ENCODE results near the gene ECHS1. TPM values are rescaled to one million over a fixed set of nuclear protein-coding genes. Genes with fewer than 3 reads are reported as not detected.

The ECHS1 gene
- total and polyA plus RNA-seq, 2 experiments from 2014 or later, result 92.1 to 127 TPM

DNA sequence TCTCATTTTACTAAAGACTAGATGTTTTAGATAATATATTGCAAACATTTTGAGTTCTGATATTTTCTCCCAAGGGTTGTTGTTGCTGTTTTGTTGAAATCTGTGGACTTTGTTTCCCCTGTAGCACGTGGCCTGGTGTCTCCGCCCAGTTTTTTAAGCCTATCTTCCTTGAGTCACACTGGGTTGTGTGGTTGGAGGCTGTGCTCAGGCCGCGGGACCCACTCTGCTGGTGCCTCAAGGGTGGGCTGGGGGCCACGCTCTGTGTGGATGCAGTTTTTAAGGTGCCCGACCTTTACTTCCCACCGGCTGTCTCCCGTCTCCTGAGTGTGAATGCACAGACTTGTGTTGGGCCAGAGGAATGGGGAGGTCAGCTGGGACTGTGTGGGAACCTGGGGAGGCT is 30.2 kb downstream of the ECHS1 start:
- Histone ChIP-seq H3F3A (replicated peaks; ENCODE audit: low read depth) (0 out of 2 replicates have a peak, but pooled peaks cover 3% of the 10 kb centered on the region), H2AFZ (no peak overlapping the region), H3K4me2 (no peak overlapping the region), H3K27me3 (ENCODE audit: insufficient read depth) (no peaks in the 10 kb centered on the region), H3K4me1 (ENCODE audit: insufficient read depth) (no peaks in the 10 kb centered on the region; the same call in 1 of the 2 replicates), H3K27ac (ENCODE audit: low read depth) (no peak overlapping the region), H3K79me2 (replicated peaks; ENCODE audit: insufficient read depth) (no peaks in the 10 kb centered on the region), H4K20me1 (replicated peaks; ENCODE audit: insufficient read depth) (no peaks in the 10 kb centered on the region), H3K36me3 (ENCODE audit: insufficient read depth) (no peaks in the 10 kb centered on the region), H3K9me2 (ENCODE audit: insufficient read depth) (no peaks in the 10 kb centered on the region), H3K4me3 (no peak overlapping the region)
- DNase-seq (ENCODE audit: low spot score) (no peak), ATAC-seq (peak; percentile 23)
- TF ChIP-seq STAT1 (IDR thresholded peaks at IDR 0.05; ENCODE audit: unreplicated experiment) (no peak), EZH2 (IDR thresholded peaks at IDR 0.05; ENCODE audit: low read depth, unreplicated experiment) (no peak), EZH2phosphoT487 (IDR thresholded peaks at IDR 0.05; ENCODE audit: unreplicated experiment) (no peak), ZNF331 (CRISPR knock-in tag; IDR thresholded peaks at IDR 0.05; ENCODE audit: low read depth) (no peak), NANOG (IDR thresholded peaks at IDR 0.05; ENCODE audit: borderline replicate concordance) (no peak), JUNB (IDR thresholded peaks at IDR 0.05; ENCODE audit: unreplicated experiment) (no peak), CREB1 (CRISPR knock-in tag; IDR thresholded peaks at IDR 0.05; ENCODE audit: low read depth) (no peak), ZNF114 (CRISPR knock-in tag; IDR thresholded peaks at IDR 0.05) (no peak)
- TF ChIP-seq, protein P1, sequence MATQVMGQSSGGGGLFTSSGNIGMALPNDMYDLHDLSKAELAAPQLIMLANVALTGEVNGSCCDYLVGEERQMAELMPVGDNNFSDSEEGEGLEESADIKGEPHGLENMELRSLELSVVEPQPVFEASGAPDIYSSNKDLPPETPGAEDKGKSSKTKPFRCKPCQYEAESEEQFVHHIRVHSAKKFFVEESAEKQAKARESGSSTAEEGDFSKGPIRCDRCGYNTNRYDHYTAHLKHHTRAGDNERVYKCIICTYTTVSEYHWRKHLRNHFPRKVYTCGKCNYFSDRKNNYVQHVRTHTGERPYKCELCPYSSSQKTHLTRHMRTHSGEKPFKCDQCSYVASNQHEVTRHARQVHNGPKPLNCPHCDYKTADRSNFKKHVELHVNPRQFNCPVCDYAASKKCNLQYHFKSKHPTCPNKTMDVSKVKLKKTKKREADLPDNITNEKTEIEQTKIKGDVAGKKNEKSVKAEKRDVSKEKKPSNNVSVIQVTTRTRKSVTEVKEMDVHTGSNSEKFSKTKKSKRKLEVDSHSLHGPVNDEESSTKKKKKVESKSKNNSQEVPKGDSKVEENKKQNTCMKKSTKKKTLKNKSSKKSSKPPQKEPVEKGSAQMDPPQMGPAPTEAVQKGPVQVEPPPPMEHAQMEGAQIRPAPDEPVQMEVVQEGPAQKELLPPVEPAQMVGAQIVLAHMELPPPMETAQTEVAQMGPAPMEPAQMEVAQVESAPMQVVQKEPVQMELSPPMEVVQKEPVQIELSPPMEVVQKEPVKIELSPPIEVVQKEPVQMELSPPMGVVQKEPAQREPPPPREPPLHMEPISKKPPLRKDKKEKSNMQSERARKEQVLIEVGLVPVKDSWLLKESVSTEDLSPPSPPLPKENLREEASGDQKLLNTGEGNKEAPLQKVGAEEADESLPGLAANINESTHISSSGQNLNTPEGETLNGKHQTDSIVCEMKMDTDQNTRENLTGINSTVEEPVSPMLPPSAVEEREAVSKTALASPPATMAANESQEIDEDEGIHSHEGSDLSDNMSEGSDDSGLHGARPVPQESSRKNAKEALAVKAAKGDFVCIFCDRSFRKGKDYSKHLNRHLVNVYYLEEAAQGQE (IDR thresholded peaks at IDR 0.05; ENCODE audit: unreplicated experiment), result no peak
- TF ChIP-seq, protein P2, sequence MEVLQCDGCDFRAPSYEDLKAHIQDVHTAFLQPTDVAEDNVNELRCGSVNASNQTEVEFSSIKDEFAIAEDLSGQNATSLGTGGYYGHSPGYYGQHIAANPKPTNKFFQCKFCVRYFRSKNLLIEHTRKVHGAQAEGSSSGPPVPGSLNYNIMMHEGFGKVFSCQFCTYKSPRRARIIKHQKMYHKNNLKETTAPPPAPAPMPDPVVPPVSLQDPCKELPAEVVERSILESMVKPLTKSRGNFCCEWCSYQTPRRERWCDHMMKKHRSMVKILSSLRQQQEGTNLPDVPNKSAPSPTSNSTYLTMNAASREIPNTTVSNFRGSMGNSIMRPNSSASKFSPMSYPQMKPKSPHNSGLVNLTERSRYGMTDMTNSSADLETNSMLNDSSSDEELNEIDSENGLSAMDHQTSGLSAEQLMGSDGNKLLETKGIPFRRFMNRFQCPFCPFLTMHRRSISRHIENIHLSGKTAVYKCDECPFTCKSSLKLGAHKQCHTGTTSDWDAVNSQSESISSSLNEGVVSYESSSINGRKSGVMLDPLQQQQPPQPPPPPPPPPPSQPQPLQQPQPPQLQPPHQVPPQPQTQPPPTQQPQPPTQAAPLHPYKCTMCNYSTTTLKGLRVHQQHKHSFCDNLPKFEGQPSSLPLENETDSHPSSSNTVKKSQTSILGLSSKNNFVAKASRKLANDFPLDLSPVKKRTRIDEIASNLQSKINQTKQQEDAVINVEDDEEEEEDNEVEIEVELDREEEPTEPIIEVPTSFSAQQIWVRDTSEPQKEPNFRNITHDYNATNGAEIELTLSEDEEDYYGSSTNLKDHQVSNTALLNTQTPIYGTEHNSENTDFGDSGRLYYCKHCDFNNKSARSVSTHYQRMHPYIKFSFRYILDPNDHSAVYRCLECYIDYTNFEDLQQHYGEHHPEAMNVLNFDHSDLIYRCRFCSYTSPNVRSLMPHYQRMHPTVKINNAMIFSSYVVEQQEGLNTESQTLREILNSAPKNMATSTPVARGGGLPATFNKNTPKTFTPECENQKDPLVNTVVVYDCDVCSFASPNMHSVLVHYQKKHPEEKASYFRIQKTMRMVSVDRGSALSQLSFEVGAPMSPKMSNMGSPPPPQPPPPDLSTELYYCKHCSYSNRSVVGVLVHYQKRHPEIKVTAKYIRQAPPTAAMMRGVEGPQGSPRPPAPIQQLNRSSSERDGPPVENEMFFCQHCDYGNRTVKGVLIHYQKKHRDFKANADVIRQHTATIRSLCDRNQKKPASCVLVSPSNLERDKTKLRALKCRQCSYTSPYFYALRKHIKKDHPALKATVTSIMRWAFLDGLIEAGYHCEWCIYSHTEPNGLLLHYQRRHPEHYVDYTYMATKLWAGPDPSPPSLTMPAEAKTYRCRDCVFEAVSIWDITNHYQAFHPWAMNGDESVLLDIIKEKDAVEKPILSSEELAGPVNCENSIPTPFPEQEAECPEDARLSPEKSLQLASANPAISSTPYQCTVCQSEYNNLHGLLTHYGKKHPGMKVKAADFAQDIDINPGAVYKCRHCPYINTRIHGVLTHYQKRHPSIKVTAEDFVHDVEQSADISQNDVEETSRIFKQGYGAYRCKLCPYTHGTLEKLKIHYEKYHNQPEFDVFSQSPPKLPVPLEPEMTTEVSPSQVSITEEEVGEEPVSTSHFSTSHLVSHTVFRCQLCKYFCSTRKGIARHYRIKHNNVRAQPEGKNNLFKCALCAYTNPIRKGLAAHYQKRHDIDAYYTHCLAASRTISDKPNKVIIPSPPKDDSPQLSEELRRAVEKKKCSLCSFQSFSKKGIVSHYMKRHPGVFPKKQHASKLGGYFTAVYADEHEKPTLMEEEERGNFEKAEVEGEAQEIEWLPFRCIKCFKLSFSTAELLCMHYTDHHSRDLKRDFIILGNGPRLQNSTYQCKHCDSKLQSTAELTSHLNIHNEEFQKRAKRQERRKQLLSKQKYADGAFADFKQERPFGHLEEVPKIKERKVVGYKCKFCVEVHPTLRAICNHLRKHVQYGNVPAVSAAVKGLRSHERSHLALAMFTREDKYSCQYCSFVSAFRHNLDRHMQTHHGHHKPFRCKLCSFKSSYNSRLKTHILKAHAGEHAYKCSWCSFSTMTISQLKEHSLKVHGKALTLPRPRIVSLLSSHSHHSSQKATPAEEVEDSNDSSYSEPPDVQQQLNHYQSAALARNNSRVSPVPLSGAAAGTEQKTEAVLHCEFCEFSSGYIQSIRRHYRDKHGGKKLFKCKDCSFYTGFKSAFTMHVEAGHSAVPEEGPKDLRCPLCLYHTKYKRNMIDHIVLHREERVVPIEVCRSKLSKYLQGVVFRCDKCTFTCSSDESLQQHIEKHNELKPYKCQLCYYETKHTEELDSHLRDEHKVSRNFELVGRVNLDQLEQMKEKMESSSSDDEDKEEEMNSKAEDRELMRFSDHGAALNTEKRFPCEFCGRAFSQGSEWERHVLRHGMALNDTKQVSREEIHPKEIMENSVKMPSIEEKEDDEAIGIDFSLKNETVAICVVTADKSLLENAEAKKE (CRISPR knock-in tag; IDR thresholded peaks at IDR 0.05), result no peak
- TF ChIP-seq, protein P3, sequence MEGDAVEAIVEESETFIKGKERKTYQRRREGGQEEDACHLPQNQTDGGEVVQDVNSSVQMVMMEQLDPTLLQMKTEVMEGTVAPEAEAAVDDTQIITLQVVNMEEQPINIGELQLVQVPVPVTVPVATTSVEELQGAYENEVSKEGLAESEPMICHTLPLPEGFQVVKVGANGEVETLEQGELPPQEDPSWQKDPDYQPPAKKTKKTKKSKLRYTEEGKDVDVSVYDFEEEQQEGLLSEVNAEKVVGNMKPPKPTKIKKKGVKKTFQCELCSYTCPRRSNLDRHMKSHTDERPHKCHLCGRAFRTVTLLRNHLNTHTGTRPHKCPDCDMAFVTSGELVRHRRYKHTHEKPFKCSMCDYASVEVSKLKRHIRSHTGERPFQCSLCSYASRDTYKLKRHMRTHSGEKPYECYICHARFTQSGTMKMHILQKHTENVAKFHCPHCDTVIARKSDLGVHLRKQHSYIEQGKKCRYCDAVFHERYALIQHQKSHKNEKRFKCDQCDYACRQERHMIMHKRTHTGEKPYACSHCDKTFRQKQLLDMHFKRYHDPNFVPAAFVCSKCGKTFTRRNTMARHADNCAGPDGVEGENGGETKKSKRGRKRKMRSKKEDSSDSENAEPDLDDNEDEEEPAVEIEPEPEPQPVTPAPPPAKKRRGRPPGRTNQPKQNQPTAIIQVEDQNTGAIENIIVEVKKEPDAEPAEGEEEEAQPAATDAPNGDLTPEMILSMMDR (conservative IDR thresholded peaks at IDR 0.05; ENCODE audit: low read depth in 2 of 2), result no peak
- TF ChIP-seq, protein P4, sequence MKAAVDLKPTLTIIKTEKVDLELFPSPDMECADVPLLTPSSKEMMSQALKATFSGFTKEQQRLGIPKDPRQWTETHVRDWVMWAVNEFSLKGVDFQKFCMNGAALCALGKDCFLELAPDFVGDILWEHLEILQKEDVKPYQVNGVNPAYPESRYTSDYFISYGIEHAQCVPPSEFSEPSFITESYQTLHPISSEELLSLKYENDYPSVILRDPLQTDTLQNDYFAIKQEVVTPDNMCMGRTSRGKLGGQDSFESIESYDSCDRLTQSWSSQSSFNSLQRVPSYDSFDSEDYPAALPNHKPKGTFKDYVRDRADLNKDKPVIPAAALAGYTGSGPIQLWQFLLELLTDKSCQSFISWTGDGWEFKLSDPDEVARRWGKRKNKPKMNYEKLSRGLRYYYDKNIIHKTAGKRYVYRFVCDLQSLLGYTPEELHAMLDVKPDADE (IDR thresholded peaks at IDR 0.05), result no peak
- no peak overlapping the region for H3K4me3 Mint-ChIP-seq
- H3K27ac Mint-ChIP-seq, result no peak overlapping the region
- H3K36me3 Mint-ChIP-seq (ENCODE audit: low read depth), result no peaks in the 10 kb centered on the region
- H3K9me3 Mint-ChIP-seq, result peaks cover 5% of the 10 kb centered on the region; the same call in 2 of the 3 replicates
- peaks cover 11% of the 10 kb centered on the region for H3K4me1 Mint-ChIP-seq
- H3K27me3 Mint-ChIP-seq (ENCODE audit: insufficient read depth, low read depth, poor library complexity), result peaks cover 17% of the 10 kb centered on the region

Measured in GM23338 (cell line).